Measurements from ENCODE around the gene HIGD1C. TPM values are rescaled to one million over a fixed set of nuclear protein-coding genes. Genes with fewer than 3 reads are reported as not detected.
"Not testable (repeated sequence)": the region's sequence is repeated elsewhere in the genome, so short reads cannot be mapped to it uniquely, and the experiment has no call there.

The HIGD1C gene
- total and polyA plus RNA-seq, 8 donors: not detected

GRCh38 chr12:50927356-50927755 is 25.0 kb upstream of the HIGD1C start:
- Histone ChIP-seq H3K27me3 (no peaks in the 10 kb centered on the region), H3K27ac (peak overlapping the region in 3 of 4 donors; percentile 31 to 87 (median 85)), H3K9me3 (no peaks in the 10 kb centered on the region), H3K4me3 (peak overlapping the region; percentile 54 to 69 (median 57)), H3K36me3 (peaks cover 0 to 9% (median 0%) of the 10 kb centered on the region in 3 donors), H3K4me1 (peaks cover 3 to 32% (median 13%) of the 10 kb centered on the region in 3 donors)
- TF ChIP-seq CTCF (IDR thresholded peaks at IDR 0.05): no peak
- WGBS, 2 donors: 4% methylated on average over 2 of the region's 2 CpGs
- DNase-seq (no peak), ATAC-seq (peak; percentile 12 to 46 (median 32)), FAIRE-seq (no peak)
- intact Hi-C loops (cut with DNase I): no loop called here

- ATAC-seq (no peak), FAIRE-seq (no peak), DNase-seq (no peak)
- no peaks in the 10 kb centered on the region for H3K9me3 ChIP-seq
- TF ChIP-seq CTCF (IDR thresholded peaks at IDR 0.05): no peak
- 51 to 57% methylated on average over 6 of the region's 6 CpGs for WGBS, 2 donors
- H3K27me3 ChIP-seq: no peaks in the 10 kb centered on the region
- intact Hi-C loops (cut with DNase I): no loop called here
- H3K4me3 ChIP-seq: peak overlapping the region in 3 of 4 donors; percentile 56 to 69 (median 58)
- H3K27ac ChIP-seq: peak overlapping the region in 2 of 4 donors; percentile 85 to 87
- H3K36me3 ChIP-seq: peaks cover 0 to 9% (median 0%) of the 10 kb centered on the region in 3 donors
- peaks cover 3 to 36% (median 16%) of the 10 kb centered on the region in 3 donors for H3K4me1 ChIP-seq
Measured at GRCh38 chr12:50927766-50928224, 24.5 kb upstream of the HIGD1C start.

GRCh38 chr12:50928392-50928791 is 24.0 kb upstream of the HIGD1C start:
- WGBS, 2 donors: 62 to 66% methylated on average over 3 of the region's 3 CpGs
- Histone ChIP-seq H3K36me3 (peaks cover 0 to 9% (median 0%) of the 10 kb centered on the region in 3 donors), H3K27me3 (no peaks in the 10 kb centered on the region), H3K4me3 (peak overlapping the region in 2 of 4 donors; percentile 56 to 58), H3K27ac (peak overlapping the region in 2 of 4 donors; percentile 85 to 87), H3K4me1 (peaks cover 7 to 36% (median 12%) of the 10 kb centered on the region in 3 donors), H3K9me3 (no peaks in the 10 kb centered on the region)
- DNase-seq: no peak
- ATAC-seq: no peak
- no peak for FAIRE-seq
- no peak for TF ChIP-seq CTCF (IDR thresholded peaks at IDR 0.05)
- intact Hi-C loops (cut with DNase I): no loop called here

GRCh38 chr12:50929831-50930230 is 22.5 kb upstream of the HIGD1C start:
- ATAC-seq (no peak), DNase-seq (no peak), FAIRE-seq (no peak)
- TF ChIP-seq CTCF (IDR thresholded peaks at IDR 0.05): no peak
- Histone ChIP-seq H3K4me1 (peaks cover 6 to 30% (median 11%) of the 10 kb centered on the region in 3 donors), H3K9me3 (no peaks in the 10 kb centered on the region), H3K27me3 (no peaks in the 10 kb centered on the region), H3K4me3 (no peak overlapping the region), H3K36me3 (peaks cover 0 to 9% (median 0%) of the 10 kb centered on the region in 3 donors), H3K27ac (no peak overlapping the region)
- WGBS, 2 donors: 80 to 87% methylated on average over 3 of the region's 3 CpGs
- intact Hi-C loops (cut with DNase I): no loop called here

GRCh38 chr12:50930477-50930876 is 21.9 kb upstream of the HIGD1C start:
- H3K27me3 ChIP-seq; intact Hi-C loops (cut with DNase I); H3K9me3 ChIP-seq; H3K4me3 ChIP-seq; ATAC-seq; DNase-seq; FAIRE-seq; H3K27ac ChIP-seq; H3K36me3 ChIP-seq: not testable (repeated sequence)
- H3K4me1 ChIP-seq: peaks cover 6 to 36% (median 17%) of the 10 kb centered on the region in 3 donors
- 94 to 95% methylated on average over 12 of the region's 12 CpGs for WGBS, 2 donors
